BJ (cell line): ENCODE measurements around the gene RRP15. TPM values are rescaled to one million over a fixed set of nuclear protein-coding genes. Genes with fewer than 3 reads are reported as not detected.
A peak's percentile ranks its signal among the peaks of the same experiment; 100 is the strongest.

Experiments
- CTCF ChIA-PET: fragments of 350-600 bp; formaldehyde crosslinking; extraction: SDS; loops from one replicate; lab custom pipeline; 2021; ENCODE audit warnings: antibody characterized with exemption, inconsistent platforms; lab: Yijun Ruan, JAX
- POLR2A ChIA-PET: fragments of 300-600 bp; sonication (Branson Sonifier 250); formaldehyde crosslinking; extraction: SDS; loops from one replicate; lab custom pipeline; 2021; ENCODE audit warnings: antibody characterized with exemption; lab: Charles Lee
- DNase-seq: peaks from one replicate; pipeline ENCODE4 v3.0.0-alpha.2; 2011; ENCODE audit warnings: low read depth
- H3K27me3 ChIP-seq: 2 replicates; pipeline ENCODE4 v1.6.0; 2011; ENCODE audit warnings: low read length; ENCODE audit not compliant: control insufficient read depth, insufficient read depth
- H3K36me3 ChIP-seq: 2 replicates; pipeline ENCODE4 v1.5.1; 2011; ENCODE audit warnings: low read length; ENCODE audit not compliant: control insufficient read depth, insufficient read depth
- H3K4me3 ChIP-seq: 2 replicates; pipeline ENCODE4 v1.5.1; 2011; ENCODE audit warnings: low read depth, mild to moderate bottlenecking, control low read depth, low read length
- CTCF ChIP-seq: IDR thresholded peaks from 2 replicates; pipeline ENCODE4 v1.5.1; 2011; ENCODE audit warnings: low read depth, mild to moderate bottlenecking, control low read depth, inconsistent platforms, low read length, moderate library complexity; ENCODE audit not compliant: insufficient read depth
- polyA minus RNA-seq: library from RNA; depleted of rRNA, polyadenylated mRNA; stranded (reverse); fragments of >200 nt; gene quantifications from 2 replicates; pipeline ENCODE4 v1.2.3, GENCODE V29; 2011; rRNA and poly(A)+ RNA removed
- polyA plus RNA-seq: library from polyadenylated mRNA; depleted of rRNA; stranded (reverse); fragments of >200 nt; gene quantifications from 2 replicates; pipeline ENCODE4 v1.2.3, GENCODE V29; 2011; rRNA removed

RRP15 gene
- 0.88 and 4.3 TPM in 2 replicates for polyA plus RNA-seq
- polyA minus RNA-seq: 1.9 and 3.5 TPM in 2 replicates

DNA sequence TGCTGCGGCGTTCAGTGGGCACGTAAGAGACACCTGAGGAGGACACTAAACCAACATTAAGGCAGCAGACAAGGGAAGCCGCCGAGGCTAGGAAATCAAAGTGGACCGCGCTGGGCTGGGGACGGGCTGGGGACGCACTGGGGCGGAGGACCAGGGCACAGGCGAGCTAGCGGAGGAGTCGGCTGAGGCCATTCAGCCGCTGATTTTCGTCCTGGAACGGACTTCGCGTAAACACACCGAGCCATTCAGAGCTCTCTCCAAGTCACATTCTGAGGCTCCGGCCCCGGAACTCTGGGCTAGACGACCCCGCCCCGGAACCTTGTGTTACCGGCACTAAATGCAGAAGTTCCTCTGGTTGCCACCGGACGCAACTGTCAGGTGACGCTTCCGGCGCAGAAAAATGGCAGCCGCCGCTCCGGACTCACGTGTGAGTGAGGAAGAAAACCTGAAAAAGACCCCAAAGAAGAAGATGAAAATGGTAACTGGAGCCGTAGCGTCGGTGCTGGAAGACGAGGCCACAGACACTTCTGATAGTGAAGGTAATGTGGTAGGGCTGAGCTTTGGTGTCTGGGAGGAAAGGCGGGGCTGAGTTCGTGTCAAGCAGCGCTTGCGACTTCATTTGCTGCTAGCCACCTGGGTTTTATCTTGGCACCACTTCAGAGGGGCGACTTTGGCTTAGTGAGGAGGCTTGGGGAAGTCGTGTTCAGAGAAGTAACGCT lies at the start of gene RRP15:
Gene RRP15, plus strand, starts transcription at position 377 of the 719 bp plus-strand sequence. Its CDS starts 24 bp downstream, at position 401.
- ChIA-PET POLR2A (interaction anchor here (0.6 kb wide), 1 partner anchor 80 kb away, joined by 5 read pairs; no protein-coding TSS in a partner anchor), CTCF (interaction anchor here (1.0 to 1.1 kb wide), 3 partner anchors 10 to 17 kb away, joined by 3 to 4 read pairs (median 4); no protein-coding TSS in a partner anchor)
- TF ChIP-seq CTCF: no peak
- H3K4me3 ChIP-seq: peak within 1 kb of the TSS; percentile 98
- DNase-seq: peak; percentile 26
- no peaks in the 10 kb centered on the region for H3K27me3 ChIP-seq
- H3K36me3 ChIP-seq: no peaks in the 10 kb centered on the region

GRCh38 chr1:218242171-218242570 lies 42.9 kb upstream of the RRP15 start:
- no peak overlapping the region for H3K4me3 ChIP-seq
- TF ChIP-seq CTCF: no peak
- ChIA-PET CTCF (no interaction called here), POLR2A (no interaction called here)
- DNase-seq: no peak
- no peaks in the 10 kb centered on the region for H3K36me3 ChIP-seq
- no peaks in the 10 kb centered on the region for H3K27me3 ChIP-seq

GRCh38 chr1:218247339-218247738 lies 37.8 kb upstream of the RRP15 start:
- ChIA-PET CTCF (interaction anchor here (1.2 kb wide), 1 partner anchor 10 kb away, joined by 3 read pairs; no protein-coding TSS in a partner anchor), POLR2A (no interaction called here)
- TF ChIP-seq CTCF: no peak
- H3K27me3 ChIP-seq: no peaks in the 10 kb centered on the region
- no peaks in the 10 kb centered on the region for H3K36me3 ChIP-seq
- DNase-seq: no peak
- H3K4me3 ChIP-seq: no peak overlapping the region

GRCh38 chr1:218249338-218250140 lies 35.6 kb upstream of the RRP15 start:
- POLR2A ChIA-PET: no interaction called here
- H3K36me3 ChIP-seq: no peaks in the 10 kb centered on the region
- CTCF ChIA-PET: no interaction called here
- no peak for DNase-seq
- no peak overlapping the region for H3K4me3 ChIP-seq
- TF ChIP-seq CTCF: no peak
- H3K27me3 ChIP-seq: no peaks in the 10 kb centered on the region

GRCh38 chr1:218250492-218250891 lies 34.6 kb upstream of the RRP15 start:
- Histone ChIP-seq H3K27me3 (no peaks in the 10 kb centered on the region), H3K4me3 (no peak overlapping the region), H3K36me3 (no peaks in the 10 kb centered on the region)
- TF ChIP-seq CTCF: 0 out of 2 replicates have a peak, but pooled peaks have one; percentile 5
- ChIA-PET POLR2A (no interaction called here), CTCF (no interaction called here)
- no peak for DNase-seq
